GM12892 (cell line): Measurements from ENCODE around the gene ABCA8.

Experiments used
- DNase-seq: peaks from one replicate; pipeline ENCODE4 v3.0.0; 2011; ENCODE audit not compliant: insufficient read length
- FAIRE-seq: peaks from 2 replicates; lab custom pipeline; 2011; peaks lifted over from hg19 to GRCh38; lab: Jason Lieb, UNC
- POLR2A ChIP-seq: IDR thresholded peaks from 2 replicates; pipeline ENCODE4 v1.6.1; 2011; ENCODE audit warnings: low read depth, low read length, control low read depth
- POLR2AphosphoS5 ChIP-seq: IDR thresholded peaks from 2 replicates; pipeline ENCODE4 v1.6.1; 2011; ENCODE audit warnings: low read depth, low read length, control low read depth
- TAF1 ChIP-seq: IDR thresholded peaks from 2 replicates; pipeline ENCODE4 v1.6.1; 2011; ENCODE audit warnings: low read depth, mild to moderate bottlenecking, control low read depth, low read length, borderline replicate concordance

The ABCA8 gene

DNA sequence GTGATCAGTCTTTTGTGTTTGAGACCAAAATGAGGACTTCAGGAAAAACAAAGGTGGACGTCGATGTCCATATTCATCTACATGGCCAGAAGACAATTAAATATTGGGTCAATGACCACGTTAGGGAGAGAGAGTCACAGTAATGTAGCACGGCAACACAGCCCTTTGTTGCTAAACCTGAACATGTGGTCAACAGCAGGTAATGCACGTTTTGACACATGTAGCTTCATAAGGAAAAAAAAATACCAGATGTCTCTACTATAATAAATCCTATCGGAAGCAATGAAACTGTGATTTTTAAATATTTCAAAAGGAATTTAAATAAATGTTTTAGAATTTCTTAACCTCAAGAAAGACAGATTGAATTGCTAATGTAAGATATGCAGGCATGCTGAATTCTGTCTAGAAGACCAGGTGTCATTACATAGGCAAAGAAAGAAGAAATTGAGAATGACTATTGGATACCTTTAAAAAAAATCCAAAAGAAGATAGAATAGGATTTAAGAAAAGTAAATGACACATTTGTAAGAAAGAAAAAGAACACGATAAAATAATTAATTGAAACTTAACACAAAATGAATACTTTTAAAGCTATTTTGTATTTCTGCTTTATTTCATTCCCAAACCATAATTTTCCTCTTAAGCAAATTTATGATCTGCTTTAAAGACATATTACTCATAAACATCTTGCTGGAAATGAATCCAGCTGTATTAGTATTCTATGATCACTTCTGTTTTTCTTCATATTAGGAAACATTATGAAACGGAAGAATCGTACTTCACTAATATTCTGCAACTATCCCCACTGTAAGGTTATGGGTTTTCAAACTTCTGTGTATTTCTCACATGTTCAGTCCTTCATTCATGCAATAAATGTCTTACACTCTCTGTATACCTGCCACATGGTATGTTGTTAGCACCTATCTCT is 30.1 kb downstream of the ABCA8 start:
- TF ChIP-seq TAF1 (no peak), POLR2A (no peak), POLR2AphosphoS5 (no peak)
- DNase-seq = no peak
- FAIRE-seq = no peak

DNA sequence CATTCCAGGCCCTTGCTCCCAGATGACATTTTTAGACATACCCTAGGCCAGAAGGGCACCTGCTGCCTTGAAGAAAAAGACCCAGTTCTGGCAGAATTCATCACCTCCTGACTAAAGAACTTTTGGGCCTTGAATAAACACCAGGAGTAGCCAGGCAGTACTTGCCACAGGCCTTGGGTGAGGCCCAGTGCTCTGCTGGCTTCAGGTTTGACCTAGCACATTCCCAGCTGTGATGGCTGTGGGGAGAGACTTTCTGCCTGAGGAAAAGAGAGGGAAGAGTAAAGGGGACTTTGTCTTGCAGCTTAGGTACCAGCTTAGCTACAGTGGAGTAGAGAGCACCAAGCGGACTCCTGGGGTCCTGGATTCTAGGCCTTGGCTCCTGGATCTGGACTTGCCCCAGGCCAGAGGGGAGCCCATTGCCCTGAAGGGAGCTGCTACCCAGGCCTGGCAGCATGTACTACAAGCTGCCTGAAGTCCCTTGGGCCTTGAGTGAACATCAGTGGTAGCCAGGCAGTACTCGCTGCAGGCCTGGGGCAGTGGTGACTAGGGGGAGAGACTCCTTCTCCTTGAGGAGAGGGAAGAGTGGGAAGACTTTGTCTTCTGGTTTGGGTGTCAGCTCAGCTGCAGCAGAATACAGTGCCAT is 44.3 kb downstream of the ABCA8 start:
- TF ChIP-seq POLR2AphosphoS5 = no peak
- TF ChIP-seq TAF1 = no peak
- no peak for TF ChIP-seq POLR2A
- FAIRE-seq = no peak
- no peak for DNase-seq

GRCh38 chr17:68910251-68910705 is 44.9 kb downstream of the ABCA8 start:
- FAIRE-seq = no peak
- TF ChIP-seq POLR2AphosphoS5 (no peak), TAF1 (no peak), POLR2A (no peak)

GRCh38 chr17:68909066-68909465 is 46.1 kb downstream of the ABCA8 start:
- TF ChIP-seq TAF1 (no peak), POLR2A (no peak), POLR2AphosphoS5 (no peak)
- FAIRE-seq (no peak), DNase-seq (no peak)

More at GRCh38 chr17:68910251-68910705, 44.9 kb downstream of the ABCA8 start:
- no peak for DNase-seq

- FAIRE-seq = no peak
- no peak for DNase-seq
- TF ChIP-seq TAF1 (no peak), POLR2AphosphoS5 (no peak), POLR2A (no peak)
These were observed 47.1 kb downstream of the ABCA8 start for GRCh38 chr17:68908045-68908444.

GRCh38 chr17:68906638-68907037 is 48.6 kb downstream of the ABCA8 start:
- no peak for TF ChIP-seq POLR2A
- TF ChIP-seq POLR2AphosphoS5 = no peak
- TF ChIP-seq TAF1 = no peak
- no peak for FAIRE-seq

DNA sequence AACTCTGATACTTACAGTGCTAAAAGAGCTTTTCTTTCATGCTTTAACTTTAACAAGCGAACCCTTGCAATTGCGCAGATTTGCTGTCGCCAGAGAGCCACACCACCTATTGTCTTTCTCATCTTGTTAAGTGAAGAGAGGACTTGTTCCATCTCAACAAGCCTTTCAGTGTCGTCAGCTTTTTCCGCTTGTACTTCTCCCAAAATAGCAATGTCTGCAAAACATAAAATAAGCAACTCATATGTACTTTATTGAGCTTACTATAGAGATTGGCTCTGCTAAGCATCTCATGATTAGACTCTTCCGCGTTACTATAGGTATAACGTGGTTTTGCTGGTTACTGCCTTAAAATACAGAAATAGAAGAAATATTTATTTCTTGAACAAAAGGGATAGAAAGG is 51.9 kb downstream of the ABCA8 start:
- no peak for DNase-seq
- TF ChIP-seq POLR2A (no peak), POLR2AphosphoS5 (no peak), TAF1 (no peak)
- FAIRE-seq = no peak

More at GRCh38 chr17:68906638-68907037, 48.6 kb downstream of the ABCA8 start:
- no peak for DNase-seq

DNA sequence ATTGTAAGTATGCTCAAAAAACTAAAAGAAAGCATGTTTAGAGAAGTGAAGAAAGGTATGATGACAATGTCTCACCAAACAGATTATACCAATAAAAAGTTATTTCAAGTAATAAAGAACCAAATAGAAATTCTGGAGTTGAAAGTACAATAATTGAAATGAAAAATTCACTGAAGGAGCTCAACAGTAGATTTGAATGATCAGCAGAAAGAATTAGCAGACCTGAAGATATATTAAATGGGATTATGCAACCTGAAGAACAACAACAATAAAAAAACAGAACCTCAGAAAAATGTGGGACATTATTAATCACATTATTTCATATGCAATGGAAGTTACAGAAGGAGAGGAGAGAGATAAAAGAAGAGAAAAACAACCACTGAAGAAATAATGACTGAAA is 57.6 kb downstream of the ABCA8 start:
- no peak for DNase-seq
- no peak for TF ChIP-seq TAF1
- TF ChIP-seq POLR2AphosphoS5 = no peak
- TF ChIP-seq POLR2A = no peak
- no peak for FAIRE-seq

- FAIRE-seq (no peak), DNase-seq (no peak)
- TF ChIP-seq TAF1 (no peak), POLR2AphosphoS5 (no peak), POLR2A (no peak)
These were observed 62.5 kb downstream of the ABCA8 start for GRCh38 chr17:68892658-68893057.

DNA sequence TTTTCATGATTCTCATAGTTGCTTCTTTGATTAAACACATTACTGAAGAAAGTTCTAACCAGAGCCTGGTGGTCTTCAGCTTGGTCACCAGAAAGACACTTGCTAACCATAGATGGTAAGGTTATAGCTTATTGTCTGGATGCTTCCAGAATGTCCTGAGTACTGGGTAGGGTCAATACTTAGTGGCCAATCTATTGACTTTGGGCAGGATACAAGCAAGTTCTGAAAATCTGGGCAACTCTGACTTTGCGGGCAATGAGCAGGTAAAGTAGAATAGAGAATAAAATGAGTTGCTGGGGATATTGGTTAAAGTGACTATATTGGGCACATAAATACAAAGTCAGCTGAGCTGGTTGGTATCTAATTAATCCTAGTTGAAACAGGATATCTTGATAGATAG is 63.0 kb downstream of the ABCA8 start:
- FAIRE-seq (no peak), DNase-seq (no peak)
- no peak for TF ChIP-seq POLR2A
- TF ChIP-seq TAF1 = no peak
- TF ChIP-seq POLR2AphosphoS5 = no peak

GRCh38 chr17:68886401-68886800 is 68.8 kb downstream of the ABCA8 start:
- no peak for DNase-seq
- FAIRE-seq = no peak
- TF ChIP-seq POLR2A (no peak), POLR2AphosphoS5 (no peak), TAF1 (no peak)
